HepG2 (cell line): Measurements from ENCODE around the gene ZNF628. TPM values are rescaled to one million over a fixed set of nuclear protein-coding genes. Genes with fewer than 3 reads are reported as not detected.

Experiments
- KDM4B ChIP-seq: sonication (generic); formaldehyde crosslinking; IDR thresholded peaks from 2 replicates; pipeline ENCODE4 v1.4.0; 2020; ENCODE audit warnings: missing genetic modification reagents
- KLF12 ChIP-seq: sonication (generic); formaldehyde crosslinking; IDR thresholded peaks from 2 replicates; pipeline ENCODE4 v1.4.0; 2020; ENCODE audit warnings: missing genetic modification reagents, borderline replicate concordance
- LCORL ChIP-seq, 2 experiments: fragments of 450-650 bp in 1 of 2; sonication (generic) in 1 of 2; formaldehyde crosslinking in 1 of 2; IDR thresholded peaks; 2 replicates each; pipeline versions ENCODE4 v1.5.0 to v1.6.1; 2017 to 2020; ENCODE audit warnings: antibody characterized with exemption in 1 of 2, missing genetic modification reagents in 1 of 2
- NONO ChIP-seq, 2 experiments: fragments of 450-650 bp in 1 of 2; sonication (generic) in 1 of 2; formaldehyde crosslinking in 1 of 2; IDR thresholded peaks in 1 of 2; conservative IDR thresholded peaks in 1 of 2; 2 replicates each; pipeline versions ENCODE4 v1.6.1 to v1.8.0; 2017 to 2022; ENCODE audit warnings: mild to moderate bottlenecking in 1 of 2, missing genetic modification reagents in 1 of 2, moderate library complexity in 1 of 2
- NRL ChIP-seq: sonication (generic); formaldehyde crosslinking; IDR thresholded peaks from 2 replicates; pipeline ENCODE4 v1.5.0; 2020; ENCODE audit warnings: missing genetic modification reagents, mild to moderate bottlenecking, moderate library complexity, borderline replicate concordance
- PREB ChIP-seq: sonication (generic); formaldehyde crosslinking; IDR thresholded peaks from 2 replicates; pipeline ENCODE4 v1.4.0; 2020; ENCODE audit warnings: missing genetic modification reagents
- SNAPC4 ChIP-seq: sonication (generic); formaldehyde crosslinking; IDR thresholded peaks from 2 replicates; pipeline ENCODE4 v1.4.0; 2020; ENCODE audit warnings: mild to moderate bottlenecking, missing genetic modification reagents
- TRAFD1 ChIP-seq: sonication (generic); formaldehyde crosslinking; IDR thresholded peaks from 2 replicates; pipeline ENCODE4 v1.5.1; 2020; ENCODE audit warnings: missing genetic modification reagents, mild to moderate bottlenecking, borderline replicate concordance
- ZNF136 ChIP-seq: sonication (generic); formaldehyde crosslinking; IDR thresholded peaks from 2 replicates; pipeline ENCODE4 v1.8.1; 2022; ENCODE audit warnings: low read depth, mild to moderate bottlenecking, moderate library complexity, missing genetic modification reagents
- ZNF44 ChIP-seq: sonication (generic); formaldehyde crosslinking; IDR thresholded peaks from 2 replicates; pipeline ENCODE4 v1.5.1; 2020; ENCODE audit warnings: mild to moderate bottlenecking, missing genetic modification reagents
- ZNF562 ChIP-seq: sonication (generic); formaldehyde crosslinking; IDR thresholded peaks from 2 replicates; pipeline ENCODE4 v1.8.0; 2022; ENCODE audit warnings: missing genetic modification reagents, borderline replicate concordance
- ZNF609 ChIP-seq: sonication (generic); formaldehyde crosslinking; IDR thresholded peaks from 2 replicates; pipeline ENCODE4 v1.4.0; 2020; ENCODE audit warnings: mild to moderate bottlenecking, missing genetic modification reagents, borderline replicate concordance
- polyA plus RNA-seq, 8 experiments: library from polyadenylated mRNA; depleted of rRNA in 3 of 8; stranded (reverse) in 7 of 8; unstranded in 1 of 8; fragments of >200 nt; fragmentation: Illumina TruSeq in 4 of 8; extraction: Trizol in 4 of 8; gene quantifications; 2 replicates each; pipeline versions ENCODE4 v1.2.1 to v1.2.3, GENCODE V29; 2011 to 2016; ENCODE audit warnings: low read depth in 4 of 8, missing spikeins in 1 of 8, mixed read lengths in 1 of 8; ENCODE audit not compliant: insufficient read depth in 1 of 8
- total RNA-seq, 5 experiments: library from RNA; depleted of rRNA; stranded (reverse); fragments of >200 nt; fragmentation: Illumina TruSeq; extraction: Trizol; gene quantifications; 2 replicates each; pipeline ENCODE4 v1.2.3, GENCODE V29; 2016; ENCODE audit warnings: low read depth in 1 of 5

ZNF628 gene
- total and polyA plus RNA-seq, 2 of the 13 experiments (the other 11 are each of a cell fraction or from before 2014, with no cell fraction given): 0.54 to 1.2 TPM

DNA sequence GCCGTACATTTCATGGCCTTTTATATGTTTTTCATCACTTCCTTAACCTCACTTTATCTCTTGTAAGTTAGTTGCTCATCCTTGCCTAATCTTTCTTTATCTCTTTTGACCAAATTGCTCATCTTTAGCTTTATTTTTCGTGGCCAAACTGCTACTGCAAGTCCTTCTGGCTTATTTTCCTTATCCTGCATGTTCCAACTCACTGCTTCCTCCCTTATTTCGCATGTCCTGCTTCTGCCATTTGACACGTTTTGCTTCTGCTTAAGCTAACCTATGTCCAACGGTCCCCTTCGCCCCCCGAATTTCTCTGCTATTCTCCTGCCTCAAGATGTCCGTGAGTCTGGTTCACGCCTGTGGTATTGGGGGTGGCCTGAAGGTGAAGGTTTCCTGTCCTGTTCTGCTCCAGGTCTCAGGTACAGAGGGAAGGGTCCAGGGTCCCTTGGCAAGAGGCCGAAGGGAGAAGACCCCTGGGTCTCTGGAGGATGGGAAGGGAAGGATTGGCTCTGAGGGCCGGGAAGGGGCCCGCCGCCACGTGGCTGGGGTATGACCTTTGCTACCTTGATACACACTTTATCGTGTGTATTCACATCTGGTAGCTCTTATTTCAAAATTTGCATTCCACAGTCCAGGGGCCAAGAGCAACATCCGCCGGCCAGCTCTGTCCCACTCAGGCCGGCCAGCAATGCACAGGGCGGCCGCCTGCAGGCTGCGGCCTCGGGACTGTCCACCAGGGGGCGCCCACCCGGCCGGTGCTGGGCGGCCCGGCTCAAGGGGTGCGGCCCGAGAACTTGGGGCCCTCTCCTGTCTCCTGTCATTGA lies 9.0 kb upstream of the ZNF628 start (continued):
- TF ChIP-seq NRL (no peak), SNAPC4 (CRISPR knock-in tag) (no peak), PREB (CRISPR knock-in tag) (no peak), ZNF562 (no peak), TRAFD1 (CRISPR knock-in tag) (no peak), KLF12 (CRISPR knock-in tag) (no peak; the same call in 1 of the 2 replicates), KDM4B (CRISPR knock-in tag) (no peak), ZNF136 (CRISPR knock-in tag) (no peak), NONO (IDR thresholded peaks at IDR 0.05) (no peak), NONO (CRISPR knock-in tag; conservative IDR thresholded peaks at IDR 0.05) (peak; percentile 35; the same call in 1 of the 2 replicates), LCORL (IDR thresholded peaks at IDR 0.05) (no peak), LCORL (CRISPR knock-in tag; IDR thresholded peaks at IDR 0.05) (peak; percentile 51; the same call in 1 of the 2 replicates), ZNF44 (CRISPR knock-in tag) (0 out of 2 replicates have a peak, but pooled peaks have one; percentile 24), ZNF609 (CRISPR knock-in tag) (no peak)
